ENCODE data around the gene AUH.
"Not testable (repeated sequence)": the region's sequence is repeated elsewhere in the genome, so short reads cannot be mapped to it uniquely, and the experiment has no call there.

AUH gene

GRCh38 chr9:91200692-91201336 lies 160.9 kb downstream of the AUH start:
- DNase-seq, result no peak

GRCh38 chr9:91199739-91200497 lies 161.8 kb downstream of the AUH start:
- no peak for DNase-seq

GRCh38 chr9:91198881-91199280 lies 162.8 kb downstream of the AUH start:
- not testable (repeated sequence) for DNase-seq

GRCh38 chr9:91198405-91198804 lies 163.3 kb downstream of the AUH start:
- no peak for DNase-seq

- no peak for DNase-seq
These were observed 164.2 kb downstream of the AUH start for GRCh38 chr9:91197232-91198181.

GRCh38 chr9:91196103-91196950 lies 165.4 kb downstream of the AUH start:
- no peak for DNase-seq

- no peak for DNase-seq
These were observed 166.2 kb downstream of the AUH start for GRCh38 chr9:91195372-91196012.

GRCh38 chr9:91193658-91194391 lies 167.9 kb downstream of the AUH start:
- peak; percentile 80 for DNase-seq

GRCh38 chr9:91193087-91193657 lies 168.5 kb downstream of the AUH start:
- peak; percentile 69 for DNase-seq

- DNase-seq, result no peak
These were observed 169.2 kb downstream of the AUH start for GRCh38 chr9:91192381-91193086.

- DNase-seq, result no peak
These were observed 170.0 kb downstream of the AUH start for GRCh38 chr9:91191411-91192380.

- DNase-seq, result no peak
These were observed 171.7 kb downstream of the AUH start for GRCh38 chr9:91190062-91190461.

- DNase-seq, result no peak
These were observed 172.8 kb downstream of the AUH start for GRCh38 chr9:91188719-91189590.

GRCh38 chr9:91187965-91188344 lies 173.8 kb downstream of the AUH start:
- DNase-seq, result no peak

- no peak for DNase-seq
These were observed 174.3 kb downstream of the AUH start for GRCh38 chr9:91187311-91187964.

- no peak for DNase-seq
These were observed 175.0 kb downstream of the AUH start for GRCh38 chr9:91186632-91187108.
